Stimulated activated CD4-positive, alpha-beta T cell treated with anti-CD3 and anti-CD28 coated beads, Interleukin-2, amount 100 ng/mL, for 4 hours (primary cell): Measurements from ENCODE around the gene COL26A1.
A peak's percentile ranks its signal among the peaks of the same experiment; 100 is the strongest.
"Not testable (repeated sequence)": the region's sequence is repeated elsewhere in the genome, so short reads cannot be mapped to it uniquely, and the experiment has no call there.

Experiments
- DNase-seq: peaks from one replicate; pipeline ENCODE4 v3.0.0-alpha.2; 2020; ENCODE audit warnings: low read depth

Gene COL26A1

DNA sequence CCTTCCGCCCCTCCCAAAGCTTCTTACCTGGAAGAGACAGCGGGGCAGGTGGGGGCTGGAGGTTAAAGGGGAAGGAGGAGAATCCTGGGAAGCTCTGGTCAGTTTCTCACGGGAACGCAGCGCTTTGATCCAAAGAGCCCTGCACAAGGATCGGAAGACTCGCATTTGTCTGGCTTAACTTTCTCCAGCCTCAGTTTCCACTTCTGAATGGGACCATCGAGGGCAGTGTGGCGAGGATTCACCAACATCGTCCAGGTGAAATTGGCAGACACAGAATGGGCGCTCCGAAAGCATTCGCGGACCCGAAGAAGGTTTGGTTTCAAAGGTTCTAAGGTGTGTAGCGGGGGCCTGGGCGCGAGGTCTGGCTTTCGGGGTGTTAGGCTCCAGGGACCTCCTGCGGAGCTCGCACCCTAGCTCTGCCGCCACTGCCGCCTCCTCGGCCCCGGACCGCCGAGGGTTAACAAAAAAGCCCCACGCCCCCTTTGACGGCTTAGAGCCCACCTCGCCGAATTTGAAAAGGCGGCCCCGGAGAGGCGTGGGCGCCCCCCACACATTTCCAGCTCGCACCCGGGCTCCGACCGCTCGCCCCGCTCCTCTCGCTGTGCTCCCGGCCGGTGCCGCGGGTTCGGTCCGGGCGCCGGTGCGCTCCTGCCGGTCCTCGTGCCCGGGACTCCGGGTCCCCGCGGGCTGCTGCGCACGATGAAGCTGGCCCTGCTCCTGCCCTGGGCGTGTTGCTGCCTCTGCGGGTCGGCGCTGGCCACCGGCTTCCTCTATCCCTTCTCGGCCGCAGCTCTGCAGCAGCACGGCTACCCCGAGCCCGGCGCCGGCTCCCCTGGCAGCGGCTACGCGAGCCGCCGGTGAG lies at the start of gene COL26A1:
Gene COL26A1 (plus strand): TSS at position 542 of the 862 bp plus-strand sequence. CDS start 158 bp downstream, at position 700.
- no peak for DNase-seq

DNA sequence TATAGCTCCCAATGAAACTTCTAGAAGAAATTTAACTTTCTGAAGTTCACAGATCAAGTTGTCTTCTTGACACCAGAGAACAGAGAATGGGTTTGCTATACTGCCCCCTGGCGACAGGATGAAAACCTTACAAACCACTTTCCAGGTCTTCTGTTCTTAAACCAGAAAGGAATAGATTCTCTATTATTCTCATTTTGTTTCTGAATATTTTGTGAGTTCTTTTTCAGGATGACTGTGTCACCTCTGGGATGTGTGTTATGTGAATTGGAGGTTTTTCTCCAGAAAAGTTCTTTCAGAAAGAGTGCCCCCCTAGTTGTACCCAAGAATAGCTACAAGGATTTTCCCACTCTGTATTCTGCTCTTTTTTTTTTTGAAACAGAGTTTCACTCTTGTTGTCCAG lies 47.3 kb upstream of the COL26A1 start:
- no peak for DNase-seq

DNA sequence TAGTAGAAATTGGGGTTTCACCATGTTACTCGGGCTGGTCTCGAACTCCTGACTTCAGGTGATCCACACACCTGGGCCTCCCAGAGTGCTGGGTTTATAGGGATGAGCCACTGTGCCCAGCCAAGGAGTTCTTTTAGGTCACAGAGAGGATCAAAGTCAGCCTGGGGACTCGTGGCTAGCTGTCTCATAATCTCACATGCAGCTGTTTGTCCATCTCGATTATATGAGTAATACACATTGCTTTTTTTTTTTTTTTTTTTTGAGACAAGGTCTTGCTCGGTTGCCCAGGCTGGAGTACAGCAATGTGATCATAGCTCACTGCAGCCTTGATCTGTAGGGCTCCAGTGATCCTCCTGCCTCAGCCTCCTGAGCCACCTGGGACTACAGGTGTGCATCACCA lies 43.3 kb upstream of the COL26A1 start:
- DNase-seq = no peak

DNA sequence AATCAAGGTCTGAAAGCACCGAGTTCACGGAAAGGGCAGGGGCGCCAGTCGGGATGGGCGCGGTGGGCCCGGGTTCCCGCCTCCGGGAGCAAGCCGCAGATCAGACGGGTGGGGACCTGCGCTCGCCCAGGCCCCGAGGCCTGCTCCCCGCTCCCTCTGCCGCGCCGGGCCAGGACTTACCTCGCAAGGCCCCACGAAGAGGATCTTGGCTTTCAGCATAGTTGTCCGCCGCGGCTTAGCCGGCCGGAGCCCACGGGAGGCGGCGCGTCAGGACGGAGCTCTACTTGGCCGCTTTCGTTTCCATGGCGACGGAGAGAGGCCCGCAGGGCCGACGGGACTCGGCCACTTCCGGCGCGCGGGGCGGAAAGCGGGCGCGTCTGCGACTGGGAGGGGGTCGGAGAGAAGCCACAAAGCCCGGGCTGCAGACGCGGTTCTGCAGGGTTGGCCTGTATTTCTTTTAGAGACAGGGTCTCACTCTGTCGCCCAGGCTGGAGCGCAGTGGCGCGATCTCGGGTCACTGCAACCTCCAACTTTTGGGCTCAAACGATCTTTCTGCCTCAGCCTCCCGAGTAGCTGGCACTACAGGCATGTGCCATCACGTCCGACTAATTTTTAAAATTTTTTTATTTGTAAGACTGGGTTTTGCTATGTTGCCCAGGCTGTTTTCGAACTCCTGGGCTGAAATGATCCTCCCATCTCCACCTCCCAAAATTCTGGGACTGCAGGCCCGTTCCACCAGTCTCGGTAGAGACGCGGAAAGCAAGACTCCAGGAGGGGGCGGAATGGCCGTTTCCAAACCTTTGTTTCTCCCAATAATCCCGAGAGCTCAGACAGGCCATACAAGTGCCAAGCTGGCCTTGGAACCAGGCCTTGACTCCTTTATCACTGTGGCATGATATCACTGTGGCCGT lies 40.9 kb upstream of the COL26A1 start, which contains the start of gene IFT22:
Gene IFT22 (minus strand): TSS at position 322 of the 911 bp plus-strand sequence. CDS start 103 bp downstream, at position 219.
- peak; percentile 79 for DNase-seq

DNA sequence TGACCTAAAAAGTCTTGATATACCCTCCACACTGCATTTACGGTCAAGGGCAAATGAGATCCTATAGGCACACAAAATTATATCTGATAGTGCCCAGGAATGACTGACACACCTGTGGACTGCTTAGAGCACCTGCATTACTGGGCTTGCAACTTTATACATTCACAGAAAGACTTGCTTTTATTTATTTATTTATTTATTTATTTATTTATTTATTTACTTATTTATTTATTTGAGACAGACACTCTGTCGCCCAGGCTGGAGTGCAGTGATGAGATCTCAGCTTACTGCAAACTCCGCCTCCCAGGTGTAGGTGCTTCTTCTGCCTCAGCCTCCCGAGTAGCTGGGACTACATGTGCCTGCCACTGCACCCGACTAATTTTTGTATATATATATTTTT lies 34.5 kb upstream of the COL26A1 start:
- DNase-seq = no peak

DNA sequence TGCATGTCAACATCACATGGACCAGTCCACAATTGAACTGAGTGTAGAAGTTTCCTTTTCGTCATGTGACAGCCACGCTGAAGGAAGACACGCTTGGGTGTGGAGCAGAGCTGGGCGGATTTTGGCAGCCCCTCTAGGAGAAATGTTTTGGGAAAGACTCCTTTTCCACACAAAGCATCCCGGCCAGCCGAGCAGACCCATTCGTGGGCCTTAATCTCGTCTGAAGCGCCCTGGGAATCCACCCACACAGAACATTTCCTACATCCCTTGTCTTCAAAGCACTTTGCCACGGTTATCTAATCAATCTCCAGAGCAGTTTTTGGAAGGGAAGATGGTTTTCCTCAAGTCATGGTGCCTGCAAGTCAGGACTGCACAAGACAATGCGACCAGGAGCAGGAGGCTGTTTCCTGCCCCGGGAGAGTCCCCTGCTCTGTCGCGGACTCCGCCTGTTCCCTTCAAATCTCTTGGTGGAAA lies 32.6 kb upstream of the COL26A1 start:
- DNase-seq = no peak

DNA sequence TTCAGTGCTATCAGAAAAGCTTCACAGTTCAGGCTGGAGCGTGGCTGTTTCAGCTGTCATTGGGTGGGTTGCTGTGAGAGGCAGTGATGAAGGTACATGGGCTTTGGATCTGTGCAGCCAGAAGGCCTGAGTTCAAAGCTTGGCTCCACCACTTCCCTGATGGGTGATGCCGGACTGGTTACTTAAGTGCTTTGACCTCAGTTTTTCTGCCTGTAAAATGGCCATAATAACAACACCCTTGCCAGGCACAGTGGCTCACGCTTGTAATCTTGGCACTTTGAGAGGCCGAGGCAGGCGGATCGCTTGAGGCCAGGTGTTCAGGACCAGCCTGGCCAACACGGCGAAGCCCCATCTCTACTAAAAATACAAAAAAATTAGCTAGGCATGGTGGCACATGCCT lies 30.6 kb upstream of the COL26A1 start:
- no peak for DNase-seq

DNA sequence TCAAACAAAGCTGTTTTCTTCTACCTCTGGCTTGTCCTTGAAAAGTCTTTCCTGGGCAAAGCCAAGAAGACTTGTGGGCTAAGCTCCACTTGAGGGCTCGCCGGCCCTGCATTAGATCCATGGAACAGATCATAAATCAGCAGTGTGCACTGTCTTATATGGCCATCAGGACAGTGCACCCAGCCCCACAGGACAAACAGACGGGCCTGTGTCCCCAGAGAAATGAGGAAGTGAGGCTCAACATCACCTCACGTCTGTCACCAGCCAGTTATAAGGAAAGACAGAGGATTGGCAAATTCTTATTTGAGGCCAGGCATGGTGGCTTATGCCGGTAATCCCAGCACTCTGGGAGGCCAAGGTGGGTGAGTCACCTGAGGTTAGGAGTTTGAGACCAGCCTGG lies 28.8 kb upstream of the COL26A1 start:
- no peak for DNase-seq

DNA sequence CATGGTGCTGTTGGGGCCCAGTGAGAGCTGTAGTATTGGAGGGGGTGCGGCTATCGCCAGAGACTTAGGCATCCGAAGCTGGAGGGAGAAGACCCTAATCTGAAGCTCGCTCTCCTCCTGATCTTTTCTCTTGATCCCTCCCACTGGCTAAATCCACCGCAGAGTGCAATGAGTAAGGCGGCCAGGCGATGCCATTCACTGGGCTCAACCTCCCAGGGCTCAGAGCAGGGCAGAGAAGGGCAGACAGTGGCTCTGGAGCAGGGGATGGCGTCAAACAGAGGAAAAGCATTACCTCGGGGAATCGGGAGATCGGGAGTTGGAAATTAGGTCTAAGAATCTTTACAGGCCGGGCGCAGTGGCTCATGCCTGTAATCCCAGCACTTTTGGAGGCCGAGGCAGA lies 22.3 kb upstream of the COL26A1 start:
- DNase-seq = no peak

DNA sequence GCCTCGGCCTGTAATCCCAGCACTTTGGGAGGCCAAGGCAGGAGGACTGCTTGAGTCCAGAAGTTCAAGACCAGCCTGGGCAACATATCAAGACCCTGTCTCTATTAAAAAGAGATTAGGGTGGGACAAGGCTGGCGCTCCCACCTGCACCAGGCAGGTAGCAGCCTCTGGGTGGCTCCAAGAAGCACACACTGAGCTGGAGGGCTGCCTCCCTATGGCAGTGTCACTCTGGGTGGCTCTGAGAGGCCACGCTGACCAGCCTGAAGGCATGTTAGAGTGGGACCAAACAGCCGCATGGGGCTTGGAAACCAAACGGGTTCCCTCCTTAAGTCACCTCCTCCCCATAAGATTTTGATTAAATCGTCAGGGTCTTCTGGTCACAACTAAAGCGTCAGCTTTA lies 19.8 kb upstream of the COL26A1 start:
- no peak for DNase-seq

DNA sequence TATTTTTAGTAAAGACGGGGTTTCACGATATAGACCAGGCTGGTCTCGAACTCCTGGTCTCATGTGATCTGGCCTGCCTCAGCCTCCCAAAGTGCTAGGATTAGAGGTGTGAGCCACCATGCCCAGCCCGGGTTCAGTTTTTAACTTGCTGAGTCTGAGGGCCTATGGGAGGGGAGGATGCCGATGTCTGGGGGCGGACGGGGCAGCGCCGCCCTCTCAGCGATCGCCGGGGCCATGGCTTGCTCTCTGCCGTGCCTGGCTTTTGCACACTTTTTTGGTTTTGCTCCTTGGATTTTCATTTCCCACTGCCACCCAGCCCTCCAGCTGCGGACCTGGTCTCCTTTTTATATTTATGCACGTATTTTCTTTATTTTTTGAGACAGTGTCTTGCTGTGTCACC lies 15.2 kb upstream of the COL26A1 start:
- no peak for DNase-seq

DNA sequence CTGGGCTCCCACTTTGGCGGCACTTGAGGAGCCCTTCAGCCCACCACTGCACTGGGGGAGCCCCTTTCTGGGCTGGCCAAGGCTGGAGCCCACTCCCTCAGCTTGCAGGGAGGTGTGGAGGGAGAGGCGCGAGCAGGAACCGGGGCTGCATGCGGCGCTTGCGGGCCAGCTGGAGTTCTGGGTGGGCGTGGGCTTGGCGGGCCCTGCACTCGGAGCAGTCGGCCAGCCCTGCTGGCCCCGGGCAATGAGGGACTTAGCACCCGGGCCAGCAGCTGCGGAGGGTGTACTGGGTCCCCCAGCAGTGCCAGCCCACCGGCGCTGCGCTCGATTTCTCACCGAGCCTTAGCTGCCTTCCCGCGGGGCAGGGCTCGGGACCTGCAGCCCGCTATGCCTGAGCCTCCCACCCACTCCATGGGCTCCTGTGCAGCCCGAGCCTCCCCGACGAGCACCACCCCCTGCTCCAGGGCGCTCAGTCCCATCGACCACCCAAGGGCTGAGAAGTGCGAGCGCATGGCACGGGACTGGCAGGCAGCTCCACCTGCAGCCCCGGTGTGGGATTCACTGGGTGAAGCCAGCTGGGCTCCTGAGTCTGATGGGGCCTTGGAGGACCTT lies 14.1 kb upstream of the COL26A1 start:
- DNase-seq = not testable (repeated sequence)

DNA sequence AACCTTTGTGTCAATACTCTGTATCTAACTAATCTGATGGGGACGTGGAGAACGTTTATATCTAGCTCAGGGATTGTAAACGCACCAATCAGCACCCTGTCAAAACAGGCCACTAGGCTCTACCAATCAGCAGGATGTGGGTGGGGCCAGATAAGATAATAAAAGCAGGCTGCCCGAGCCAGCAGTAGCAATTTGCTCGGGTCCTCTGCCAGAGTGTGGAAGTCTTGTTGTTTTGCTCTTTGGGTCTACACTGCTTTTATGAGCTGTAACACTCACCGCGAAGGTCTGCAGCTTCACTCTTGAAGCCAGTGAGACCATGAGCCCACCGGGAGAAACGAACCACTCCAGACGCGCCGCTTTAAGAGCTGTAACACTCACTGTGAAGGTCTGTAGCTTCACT lies 13.4 kb upstream of the COL26A1 start:
- not testable (repeated sequence) for DNase-seq

DNA sequence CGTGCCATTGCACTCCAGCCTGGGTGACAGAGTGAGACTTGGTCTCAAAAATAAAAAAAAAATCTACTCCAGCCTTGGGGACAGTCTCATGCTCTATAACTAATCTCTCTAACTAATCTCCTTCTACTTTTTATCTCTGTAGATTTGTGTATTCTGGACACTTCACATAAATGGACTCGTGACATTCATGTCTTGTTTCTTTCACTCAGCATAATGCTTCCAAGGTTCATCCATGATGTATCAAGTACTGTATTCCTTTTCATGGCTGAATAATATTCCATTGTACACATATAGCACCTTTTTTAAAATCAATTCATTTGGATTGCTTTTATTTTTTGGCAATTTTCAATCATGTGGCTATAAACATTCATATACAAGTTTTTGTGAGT lies 9.8 kb upstream of the COL26A1 start:
- DNase-seq = no peak

DNA sequence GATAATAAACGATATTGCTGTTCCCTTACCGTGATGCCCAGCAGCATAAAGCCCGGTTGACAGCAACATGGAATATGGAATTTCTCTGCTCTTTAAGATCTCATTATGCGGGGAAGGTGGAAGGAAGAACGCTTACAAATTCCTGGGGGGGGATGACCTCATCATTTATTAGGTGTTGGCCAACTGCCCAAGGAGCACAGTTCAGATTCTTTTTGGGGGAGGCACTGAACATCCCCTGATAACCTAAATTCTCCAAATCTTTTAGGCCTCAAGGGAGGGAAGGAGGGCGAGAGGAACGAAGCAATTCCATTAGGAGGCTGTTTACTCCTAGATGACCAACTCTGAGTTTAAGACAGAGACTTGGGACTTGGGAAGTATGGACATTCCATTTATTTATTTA lies 5.2 kb upstream of the COL26A1 start:
- no peak for DNase-seq

DNA sequence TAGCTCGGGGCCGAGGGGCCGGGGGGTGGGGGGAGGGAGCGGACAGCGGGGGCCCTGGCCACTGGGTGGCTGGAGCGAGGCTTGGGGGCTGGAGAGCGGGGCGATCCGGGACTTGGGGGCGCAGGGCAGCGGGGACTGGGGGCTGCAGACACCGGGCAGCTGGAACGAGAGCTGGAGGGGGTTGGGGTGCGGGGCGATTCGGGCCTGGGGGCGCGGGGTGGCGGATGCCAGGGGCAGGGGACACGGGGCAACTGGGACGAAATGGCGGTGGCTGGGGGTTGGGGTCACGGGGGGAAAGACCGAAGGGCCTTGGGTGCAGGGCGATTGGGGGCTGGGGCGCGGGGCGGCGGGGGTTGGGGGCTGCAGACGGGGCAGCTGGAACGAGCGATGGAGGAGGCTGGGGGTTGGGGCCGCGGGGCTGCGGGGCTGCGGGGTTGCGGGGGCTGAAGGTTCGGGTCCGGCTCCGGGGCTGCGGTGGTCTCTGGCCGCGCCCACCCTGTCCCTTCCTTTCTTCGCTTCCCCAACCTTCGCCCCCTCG lies 590 bp downstream of the COL26A1 start:
- no peak for DNase-seq

DNA sequence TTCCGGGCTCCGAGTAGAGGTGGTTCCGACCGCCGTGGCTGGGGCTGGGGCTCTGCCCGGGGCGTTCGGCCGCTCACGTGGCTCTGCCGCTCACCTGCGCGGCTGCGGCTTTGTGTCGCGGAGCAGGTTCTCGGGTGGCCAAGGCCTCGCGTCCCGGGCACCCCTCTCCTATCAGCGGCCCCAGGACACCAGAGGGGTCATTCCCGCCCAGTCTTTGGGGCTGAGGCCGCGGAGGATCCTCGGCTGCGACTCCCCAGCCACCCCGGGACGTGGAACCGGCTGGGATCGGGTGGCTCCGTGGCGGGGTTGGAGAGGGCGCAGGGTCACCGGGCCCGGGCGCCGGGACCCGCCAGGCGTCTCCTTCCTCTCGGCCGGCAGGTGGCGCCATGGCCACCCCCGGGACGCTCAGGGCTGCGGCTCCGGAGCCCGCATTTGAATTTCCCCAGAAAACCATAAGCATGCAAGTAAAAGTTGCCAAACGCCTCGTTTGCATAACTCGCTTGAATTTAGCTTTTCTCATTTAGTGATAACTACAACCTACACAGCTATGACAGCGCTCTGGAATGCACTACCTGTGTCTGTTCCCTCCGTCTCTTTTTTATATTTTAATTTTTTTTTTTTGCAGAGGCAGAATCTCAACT lies 1.2 kb downstream of the COL26A1 start:
- peak; percentile 45 for DNase-seq

DNA sequence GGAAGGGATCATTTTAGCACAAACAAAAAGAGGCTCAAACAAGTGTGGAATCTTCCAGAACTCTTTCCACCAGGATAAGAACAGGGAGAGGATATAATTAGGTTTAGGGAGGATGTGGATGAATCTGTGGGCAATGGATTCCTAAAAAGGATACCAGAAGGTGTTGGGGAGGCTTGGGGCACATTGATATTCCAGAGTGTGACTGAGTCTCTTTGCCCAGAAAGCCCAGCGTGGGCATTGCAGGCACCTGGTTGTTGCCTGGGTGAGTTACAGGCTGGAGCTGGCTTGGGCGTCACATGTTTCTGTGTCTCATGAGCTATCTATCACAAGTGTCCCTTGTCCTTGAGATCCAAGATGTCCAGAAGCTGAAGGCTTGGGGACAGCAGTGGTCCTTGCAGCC lies 3.3 kb downstream of the COL26A1 start:
- no peak for DNase-seq

DNA sequence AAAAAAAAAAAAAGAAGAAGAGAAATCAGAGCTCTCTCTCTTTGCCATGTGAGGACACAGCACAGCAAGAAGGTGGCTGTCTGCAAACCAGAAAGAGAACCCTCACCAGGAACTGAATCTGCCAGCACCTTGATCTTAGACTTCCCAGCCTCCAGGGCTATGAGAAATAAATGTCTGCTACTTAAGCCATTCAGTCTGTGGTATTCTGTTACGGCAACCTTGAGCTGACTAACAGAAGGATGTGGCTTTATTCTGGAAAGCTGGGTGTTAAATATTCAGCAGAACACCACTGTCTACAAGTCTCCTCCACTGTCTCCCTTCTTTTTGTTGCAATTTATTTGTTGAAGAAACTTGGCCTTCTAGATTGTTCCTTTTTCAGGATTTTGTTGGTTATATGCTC lies 5.0 kb downstream of the COL26A1 start:
- DNase-seq = no peak

DNA sequence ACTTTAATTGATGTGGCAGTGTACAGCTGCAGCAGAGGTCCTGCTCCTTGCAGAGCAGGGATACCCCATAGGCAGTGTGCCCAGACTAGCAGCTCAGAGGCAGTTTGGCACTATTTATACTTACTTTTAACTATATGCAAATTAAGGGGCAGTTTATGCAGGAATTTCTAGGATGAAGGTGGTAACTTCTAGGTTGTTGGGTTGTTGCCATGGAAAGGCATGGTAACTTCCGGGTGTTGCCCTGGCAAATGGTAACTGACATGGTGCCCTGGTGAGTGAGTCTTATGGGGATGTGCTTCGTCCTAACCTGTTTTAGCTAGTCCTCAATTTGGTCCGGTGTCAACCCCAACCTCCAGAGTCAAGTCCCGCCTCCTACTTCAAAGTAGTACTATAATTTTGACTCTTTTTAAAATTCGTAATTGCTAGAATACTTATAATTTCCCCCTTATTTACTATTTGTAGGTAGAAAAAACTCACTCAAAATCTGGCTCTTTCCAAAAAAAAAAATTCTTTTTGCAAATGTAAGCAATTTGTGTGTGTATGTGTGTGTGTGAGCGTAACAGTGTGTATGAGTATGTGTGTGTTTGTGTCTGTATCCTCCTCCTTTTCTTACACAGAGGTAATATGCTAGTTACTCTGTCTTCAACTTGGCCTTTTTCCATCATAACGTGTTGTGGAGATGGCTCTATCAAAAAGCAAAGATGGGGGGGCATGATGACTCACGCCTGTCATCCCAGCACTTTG lies 5.9 kb downstream of the COL26A1 start:
- DNase-seq = no peak

DNA sequence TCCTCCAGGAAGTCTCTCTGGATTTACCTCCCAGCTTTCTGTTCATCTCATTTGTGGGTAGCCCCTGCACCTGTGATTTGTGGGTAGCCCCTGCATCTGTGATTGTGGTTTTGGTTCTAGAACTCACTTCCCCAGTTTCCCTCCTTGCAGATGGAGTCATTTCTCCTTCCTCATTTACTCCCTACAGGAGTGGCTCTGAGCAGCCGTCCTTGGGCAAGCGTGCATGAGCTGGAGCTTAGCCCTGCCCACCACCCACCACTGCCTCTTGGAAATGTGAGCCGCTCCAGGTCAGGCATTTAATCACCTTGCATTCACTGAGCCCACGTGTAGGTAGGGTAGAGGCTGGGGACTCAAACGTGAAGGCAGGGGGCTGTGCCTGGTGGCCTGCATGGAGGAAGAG lies 8.2 kb downstream of the COL26A1 start:
- no peak for DNase-seq
